BJ (cell line): ENCODE data around the gene SLC66A2. TPM values are rescaled to one million over a fixed set of nuclear protein-coding genes. Genes with fewer than 3 reads are reported as not detected.

ENCODE experiments used
- CTCF ChIA-PET: fragments of 350-600 bp; formaldehyde crosslinking; extraction: SDS; loops from one replicate; lab custom pipeline; 2021; ENCODE audit warnings: antibody characterized with exemption, inconsistent platforms; lab: Yijun Ruan, JAX
- POLR2A ChIA-PET: fragments of 300-600 bp; sonication (Branson Sonifier 250); formaldehyde crosslinking; extraction: SDS; loops from one replicate; lab custom pipeline; 2021; ENCODE audit warnings: antibody characterized with exemption; lab: Charles Lee
- DNase-seq: peaks from one replicate; pipeline ENCODE4 v3.0.0-alpha.2; 2011; ENCODE audit warnings: low read depth
- H3K27me3 ChIP-seq: 2 replicates; pipeline ENCODE4 v1.6.0; 2011; ENCODE audit warnings: low read length; ENCODE audit not compliant: control insufficient read depth, insufficient read depth
- H3K36me3 ChIP-seq: 2 replicates; pipeline ENCODE4 v1.5.1; 2011; ENCODE audit warnings: low read length; ENCODE audit not compliant: control insufficient read depth, insufficient read depth
- H3K4me3 ChIP-seq: 2 replicates; pipeline ENCODE4 v1.5.1; 2011; ENCODE audit warnings: low read depth, mild to moderate bottlenecking, control low read depth, low read length
- polyA plus RNA-seq: library from polyadenylated mRNA; depleted of rRNA; stranded (reverse); fragments of >200 nt; gene quantifications from 2 replicates; pipeline ENCODE4 v1.2.3, GENCODE V29; 2011
- TF ChIP-seq, protein P1 (sequence below): IDR thresholded peaks from 2 replicates; pipeline ENCODE4 v1.5.1; 2011; ENCODE audit warnings: low read depth, mild to moderate bottlenecking, control low read depth, inconsistent platforms, low read length, moderate library complexity; ENCODE audit not compliant: insufficient read depth

Gene SLC66A2
- polyA plus RNA-seq, 1 experiment, result 26.4 TPM

DNA sequence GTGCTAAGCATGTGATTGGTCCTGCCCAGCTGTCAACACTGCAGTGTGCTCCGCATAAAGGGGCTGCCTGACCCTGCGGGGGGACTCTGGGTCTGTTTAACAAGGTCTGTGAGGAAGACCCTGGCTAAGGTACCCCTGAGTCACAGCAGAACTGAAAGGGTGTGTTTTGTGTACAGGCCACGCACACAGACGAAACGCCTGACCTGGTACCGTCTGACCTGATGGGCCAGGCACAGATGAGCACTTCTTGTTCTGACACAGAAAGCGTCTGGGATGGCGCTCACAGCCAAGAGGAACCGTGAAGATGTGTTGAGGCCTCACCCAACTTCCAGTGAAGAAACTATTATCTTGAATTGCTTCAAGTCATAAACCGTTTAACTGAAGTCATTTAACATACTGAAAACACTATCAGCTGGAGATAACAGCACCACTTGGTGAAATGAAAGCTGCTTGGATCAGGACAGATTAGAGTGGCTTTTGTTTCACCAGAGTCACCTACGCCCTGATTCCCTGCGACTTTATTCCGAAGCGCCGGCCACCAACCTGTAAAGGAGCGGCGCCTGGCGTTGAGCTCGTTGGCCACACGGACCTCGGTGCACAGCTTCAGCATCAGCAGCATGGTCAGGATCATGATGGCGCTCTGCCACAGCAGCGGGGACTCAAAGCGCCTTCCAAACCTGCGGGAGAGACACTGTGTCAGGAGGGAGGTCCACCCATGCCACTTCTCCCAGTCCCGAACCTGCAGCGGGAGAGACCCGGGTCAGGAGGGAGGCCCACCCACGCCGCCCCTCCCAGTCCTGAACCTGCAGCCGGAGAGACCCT is 8.5 kb downstream of the SLC66A2 start:
- no peaks in the 10 kb centered on the region for H3K27me3 ChIP-seq
- POLR2A ChIA-PET, result no interaction called here
- H3K36me3 ChIP-seq, result peaks cover 16% of the 10 kb centered on the region
- no peak for DNase-seq
- H3K4me3 ChIP-seq, result no peak overlapping the region
- TF ChIP-seq, protein P1, sequence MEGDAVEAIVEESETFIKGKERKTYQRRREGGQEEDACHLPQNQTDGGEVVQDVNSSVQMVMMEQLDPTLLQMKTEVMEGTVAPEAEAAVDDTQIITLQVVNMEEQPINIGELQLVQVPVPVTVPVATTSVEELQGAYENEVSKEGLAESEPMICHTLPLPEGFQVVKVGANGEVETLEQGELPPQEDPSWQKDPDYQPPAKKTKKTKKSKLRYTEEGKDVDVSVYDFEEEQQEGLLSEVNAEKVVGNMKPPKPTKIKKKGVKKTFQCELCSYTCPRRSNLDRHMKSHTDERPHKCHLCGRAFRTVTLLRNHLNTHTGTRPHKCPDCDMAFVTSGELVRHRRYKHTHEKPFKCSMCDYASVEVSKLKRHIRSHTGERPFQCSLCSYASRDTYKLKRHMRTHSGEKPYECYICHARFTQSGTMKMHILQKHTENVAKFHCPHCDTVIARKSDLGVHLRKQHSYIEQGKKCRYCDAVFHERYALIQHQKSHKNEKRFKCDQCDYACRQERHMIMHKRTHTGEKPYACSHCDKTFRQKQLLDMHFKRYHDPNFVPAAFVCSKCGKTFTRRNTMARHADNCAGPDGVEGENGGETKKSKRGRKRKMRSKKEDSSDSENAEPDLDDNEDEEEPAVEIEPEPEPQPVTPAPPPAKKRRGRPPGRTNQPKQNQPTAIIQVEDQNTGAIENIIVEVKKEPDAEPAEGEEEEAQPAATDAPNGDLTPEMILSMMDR, result no peak
- CTCF ChIA-PET, result no interaction called here

DNA sequence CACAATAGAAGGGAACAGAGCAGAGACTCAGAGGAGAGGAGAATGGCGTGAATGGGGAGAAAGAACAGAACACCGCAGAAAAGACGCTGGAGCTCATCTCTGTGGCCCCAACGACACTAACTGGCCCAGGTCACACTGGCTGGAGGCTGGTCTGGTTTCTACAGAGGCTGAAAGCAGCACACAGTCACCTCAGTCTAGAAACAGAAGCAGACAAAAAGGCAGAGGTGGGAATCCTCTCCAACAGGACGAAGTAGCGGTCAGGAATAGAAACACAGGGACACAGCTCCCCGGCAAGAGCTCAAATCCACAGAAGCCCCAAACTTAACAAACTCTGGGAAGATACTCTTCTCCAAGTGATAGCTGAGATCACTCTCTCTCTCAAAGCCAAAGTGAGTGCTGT is 9.2 kb downstream of the SLC66A2 start:
- TF ChIP-seq, protein P1, result no peak
- no peak for DNase-seq
- peaks cover 15% of the 10 kb centered on the region for H3K36me3 ChIP-seq
- no peaks in the 10 kb centered on the region for H3K27me3 ChIP-seq
- ChIA-PET POLR2A (no interaction called here), CTCF (no interaction called here)
- no peak overlapping the region for H3K4me3 ChIP-seq

DNA sequence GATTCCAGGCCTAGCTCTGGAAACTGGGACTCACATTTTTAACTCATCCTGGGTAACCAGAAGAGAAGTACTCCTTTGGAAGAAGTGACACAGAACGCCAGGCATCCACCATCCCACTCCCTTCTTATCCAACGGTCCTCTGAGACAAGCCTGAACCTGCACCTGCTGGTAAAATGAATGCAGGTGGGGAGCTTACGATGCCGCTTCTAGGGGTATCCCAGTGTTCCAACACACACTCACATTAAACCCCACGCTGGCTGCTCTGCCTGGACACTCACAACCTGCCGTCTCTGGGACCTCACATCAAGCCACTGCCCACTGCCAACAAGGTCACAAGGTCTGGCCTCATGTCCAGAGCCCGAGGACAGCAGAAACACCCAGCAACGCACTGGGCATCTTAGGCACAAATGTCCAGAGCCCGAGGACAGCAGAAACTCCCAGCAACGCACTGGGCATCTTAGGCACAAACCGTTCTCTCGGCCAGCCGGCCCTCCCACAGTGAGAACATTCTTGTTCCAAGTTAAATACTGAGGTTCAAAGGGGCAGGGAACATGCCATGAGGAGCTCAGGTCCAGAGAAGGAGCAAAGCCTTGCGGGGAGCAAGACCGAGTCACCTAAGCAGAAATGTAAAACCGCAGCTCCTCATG is 9.9 kb downstream of the SLC66A2 start:
- DNase-seq, result no peak
- H3K4me3 ChIP-seq, result no peak overlapping the region
- TF ChIP-seq, protein P1, result no peak
- no peaks in the 10 kb centered on the region for H3K27me3 ChIP-seq
- ChIA-PET POLR2A (no interaction called here), CTCF (no interaction called here)
- peaks cover 15% of the 10 kb centered on the region for H3K36me3 ChIP-seq

DNA sequence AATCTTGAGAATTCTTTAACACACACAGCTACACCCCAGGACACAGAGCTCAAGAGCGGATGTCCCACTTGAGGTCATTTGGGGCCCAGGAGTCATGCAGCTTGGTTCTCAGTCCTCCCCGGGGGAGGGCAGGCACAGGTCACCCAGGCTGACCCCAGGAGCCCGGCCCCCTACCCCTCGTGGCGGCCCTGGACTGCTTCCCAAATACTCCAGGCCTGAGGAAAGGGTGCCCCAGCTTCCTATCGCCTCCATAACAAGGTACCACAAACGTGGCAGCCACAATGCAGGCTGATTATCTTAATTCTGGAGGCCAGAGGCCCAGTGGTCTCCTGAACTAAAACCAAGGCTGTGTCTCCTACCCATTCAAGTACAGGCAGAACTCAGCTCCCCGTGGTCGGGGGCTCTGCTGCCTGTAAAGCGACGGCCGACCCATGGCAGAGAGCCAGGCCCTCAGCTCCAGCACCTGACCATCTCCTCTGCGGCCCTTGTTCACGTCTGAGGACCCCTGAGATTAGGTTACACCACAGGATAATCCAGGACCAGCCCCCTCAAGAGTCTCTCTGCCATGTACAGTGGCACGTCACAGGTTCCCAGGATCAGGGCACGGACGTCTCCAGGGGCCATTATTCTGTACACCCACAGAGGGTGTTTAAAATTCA is 10.5 kb downstream of the SLC66A2 start:
- CTCF ChIA-PET, result interaction anchor here (0.7 kb wide), 1 partner anchor 10 kb away, joined by 4 read pairs; no protein-coding TSS in a partner anchor
- DNase-seq, result no peak
- Histone ChIP-seq H3K27me3 (no peaks in the 10 kb centered on the region), H3K4me3 (no peak overlapping the region), H3K36me3 (peaks cover 15% of the 10 kb centered on the region)
- POLR2A ChIA-PET, result no interaction called here
- TF ChIP-seq, protein P1, result no peak
